ENCODE measurements around the gene PPP6R2. TPM values are rescaled to one million over a fixed set of nuclear protein-coding genes. Genes with fewer than 3 reads are reported as not detected.

The PPP6R2 gene
- total RNA-seq, 1 experiment from 2014 or later, result 42.6 TPM

GRCh38 chr22:50320116-50320515 is 23.0 kb upstream of the PPP6R2 start:
- Mint-ChIP-seq H3K9me3 (no peaks in the 10 kb centered on the region), H3K36me3 (ENCODE audit: insufficient read depth in 1 of 3, low read depth in 3 of 3) (no peaks in the 10 kb centered on the region), H3K4me1 (no peaks in the 10 kb centered on the region), H3K4me3 (no peak overlapping the region), H3K27ac (peak overlapping the region in 1 of 3 experiments; percentile 34; a peak in 1 of 7 replicates), H3K27me3 (ENCODE audit: low read depth) (peaks cover 33% of the 10 kb centered on the region)
- H3K4me1 ChIP-seq (ENCODE audit: insufficient read depth, low read length), result no peaks in the 10 kb centered on the region
- no peak overlapping the region for H3K27ac ChIP-seq (ENCODE audit: insufficient read length, low read depth, low read length)
- TF ChIP-seq, protein P1, sequence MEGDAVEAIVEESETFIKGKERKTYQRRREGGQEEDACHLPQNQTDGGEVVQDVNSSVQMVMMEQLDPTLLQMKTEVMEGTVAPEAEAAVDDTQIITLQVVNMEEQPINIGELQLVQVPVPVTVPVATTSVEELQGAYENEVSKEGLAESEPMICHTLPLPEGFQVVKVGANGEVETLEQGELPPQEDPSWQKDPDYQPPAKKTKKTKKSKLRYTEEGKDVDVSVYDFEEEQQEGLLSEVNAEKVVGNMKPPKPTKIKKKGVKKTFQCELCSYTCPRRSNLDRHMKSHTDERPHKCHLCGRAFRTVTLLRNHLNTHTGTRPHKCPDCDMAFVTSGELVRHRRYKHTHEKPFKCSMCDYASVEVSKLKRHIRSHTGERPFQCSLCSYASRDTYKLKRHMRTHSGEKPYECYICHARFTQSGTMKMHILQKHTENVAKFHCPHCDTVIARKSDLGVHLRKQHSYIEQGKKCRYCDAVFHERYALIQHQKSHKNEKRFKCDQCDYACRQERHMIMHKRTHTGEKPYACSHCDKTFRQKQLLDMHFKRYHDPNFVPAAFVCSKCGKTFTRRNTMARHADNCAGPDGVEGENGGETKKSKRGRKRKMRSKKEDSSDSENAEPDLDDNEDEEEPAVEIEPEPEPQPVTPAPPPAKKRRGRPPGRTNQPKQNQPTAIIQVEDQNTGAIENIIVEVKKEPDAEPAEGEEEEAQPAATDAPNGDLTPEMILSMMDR (conservative IDR thresholded peaks at IDR 0.05), result no peak
- H3K4ac ChIP-seq (ENCODE audit: low read depth, low read length), result no peak overlapping the region
- no peak overlapping the region for H2BK12ac ChIP-seq (ENCODE audit: insufficient read length, low read depth, low read length)
- H3K79me2 ChIP-seq (ENCODE audit: insufficient read depth, low read length), result no peaks in the 10 kb centered on the region
- no peak overlapping the region for H2BK20ac ChIP-seq (ENCODE audit: low read depth, low read length, poor library complexity, severe bottlenecking)
- H3T11ph ChIP-seq (ENCODE audit: low read length), result no peak overlapping the region
- no peak overlapping the region for H2AFZ ChIP-seq (ENCODE audit: low read length)
- WGBS (ENCODE audit: extremely low coverage, insufficient read length, low lambda C conversion rate), result no CpG with 5 or more reads among the region's 8 CpGs
- H3K4me2 ChIP-seq (ENCODE audit: insufficient read depth, insufficient read length, low read length), result no peak overlapping the region
- H3K23me2 ChIP-seq (ENCODE audit: insufficient read length, low read depth, low read length, poor library complexity, severe bottlenecking), result no peaks in the 10 kb centered on the region
- H4K5ac ChIP-seq (ENCODE audit: insufficient read length, low read depth, low read length), result no peak overlapping the region
- H3K9me3 ChIP-seq (ENCODE audit: control insufficient read depth, low read depth, low read length), result no peaks in the 10 kb centered on the region
- H3K79me1 ChIP-seq (ENCODE audit: insufficient read depth, low read depth, low read length, poor library complexity, severe bottlenecking), result no peaks in the 10 kb centered on the region
- peaks cover 2% of the 10 kb centered on the region for H4K20me1 ChIP-seq (ENCODE audit: control insufficient read depth, insufficient read depth, insufficient read length)
- no peak overlapping the region for H4K8ac ChIP-seq (replicated peaks; ENCODE audit: insufficient read length, low read depth, low read length)
- no peak overlapping the region for H2BK15ac ChIP-seq (ENCODE audit: low read depth, low read length)
- H3K23ac ChIP-seq (ENCODE audit: insufficient read length, low read depth, low read length), result no peak overlapping the region
- DNase-seq, result no peak
- no peak overlapping the region for H2BK5ac ChIP-seq (ENCODE audit: insufficient read length, low read length)
- no peak overlapping the region for H2AK5ac ChIP-seq (ENCODE audit: insufficient read length, low read length)
- no peak overlapping the region for H2BK120ac ChIP-seq (ENCODE audit: low read depth, low read length, poor library complexity, severe bottlenecking)
- H4K91ac ChIP-seq (ENCODE audit: insufficient read length, low read depth, low read length), result no peak overlapping the region
- H3K27me3 ChIP-seq (ENCODE audit: insufficient read depth, low read length), result no peaks in the 10 kb centered on the region
- H3K9ac ChIP-seq (ENCODE audit: extremely low read depth, insufficient read length, low read length), result no peak overlapping the region
- no peak overlapping the region for H3K14ac ChIP-seq (ENCODE audit: insufficient read depth, low read length)
- no peak overlapping the region for H3K18ac ChIP-seq (ENCODE audit: insufficient read length, low read depth, low read length)
- no peak overlapping the region for H3K56ac ChIP-seq (ENCODE audit: insufficient read length, low read depth, low read length)

Data from H9 (cell line).